Urinary bladder (tissue), 4 donors: Measurements from ENCODE around the gene ALAS2. TPM values are rescaled to one million over a fixed set of nuclear protein-coding genes. Genes with fewer than 3 reads are reported as not detected.
"Not testable (repeated sequence)": the region's sequence is repeated elsewhere in the genome, so short reads cannot be mapped to it uniquely, and the experiment has no call there.

Source experiments
- DNase-seq: peaks from one replicate; pipeline ENCODE4 v3.0.0-alpha.2; 2015; ENCODE audit errors: extremely low spot score
- H3K27ac ChIP-seq: one replicate; pipeline ENCODE4 v1.5.1; 2013; ENCODE audit warnings: low read depth, mild to moderate bottlenecking, moderate library complexity
- H3K36me3 ChIP-seq: one replicate; pipeline ENCODE4 v1.6.1; 2013; ENCODE audit warnings: mild to moderate bottlenecking, moderate library complexity; ENCODE audit not compliant: insufficient read depth
- H3K4me1 ChIP-seq: one replicate; pipeline ENCODE4 v1.6.1; 2013; ENCODE audit warnings: mild to moderate bottlenecking, moderate library complexity; ENCODE audit not compliant: insufficient read depth
- H3K4me3 ChIP-seq: one replicate; pipeline ENCODE4 v1.5.1; 2013; ENCODE audit warnings: low read depth, low read length
- WGBS: extraction: QIAGEN DNeasy Blood & Tissue Kit; methylation state at CpG from one replicate; pipeline ENCODE4 v1.1.7; 2013; 5-methylcytosine and 5-hydroxymethylcytosine counted together
- polyA plus RNA-seq: library from polyadenylated mRNA; stranded (reverse); fragments of 200-250 nt; gene quantifications from one replicate; pipeline ENCODE4 v1.2.3, GENCODE V29; 2013
- total RNA-seq: library from RNA; depleted of rRNA; stranded (reverse); fragments of >200 nt; gene quantifications from one replicate; pipeline ENCODE4 v1.2.3, GENCODE V29; 2014
- donor health status: healthy with polysubstance abuse.
- donor health status: healthy.

The ALAS2 gene, protein sequence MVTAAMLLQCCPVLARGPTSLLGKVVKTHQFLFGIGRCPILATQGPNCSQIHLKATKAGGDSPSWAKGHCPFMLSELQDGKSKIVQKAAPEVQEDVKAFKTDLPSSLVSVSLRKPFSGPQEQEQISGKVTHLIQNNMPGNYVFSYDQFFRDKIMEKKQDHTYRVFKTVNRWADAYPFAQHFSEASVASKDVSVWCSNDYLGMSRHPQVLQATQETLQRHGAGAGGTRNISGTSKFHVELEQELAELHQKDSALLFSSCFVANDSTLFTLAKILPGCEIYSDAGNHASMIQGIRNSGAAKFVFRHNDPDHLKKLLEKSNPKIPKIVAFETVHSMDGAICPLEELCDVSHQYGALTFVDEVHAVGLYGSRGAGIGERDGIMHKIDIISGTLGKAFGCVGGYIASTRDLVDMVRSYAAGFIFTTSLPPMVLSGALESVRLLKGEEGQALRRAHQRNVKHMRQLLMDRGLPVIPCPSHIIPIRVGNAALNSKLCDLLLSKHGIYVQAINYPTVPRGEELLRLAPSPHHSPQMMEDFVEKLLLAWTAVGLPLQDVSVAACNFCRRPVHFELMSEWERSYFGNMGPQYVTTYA
- total RNA-seq, result 46.9 TPM
- not detected for polyA plus RNA-seq

DNA sequence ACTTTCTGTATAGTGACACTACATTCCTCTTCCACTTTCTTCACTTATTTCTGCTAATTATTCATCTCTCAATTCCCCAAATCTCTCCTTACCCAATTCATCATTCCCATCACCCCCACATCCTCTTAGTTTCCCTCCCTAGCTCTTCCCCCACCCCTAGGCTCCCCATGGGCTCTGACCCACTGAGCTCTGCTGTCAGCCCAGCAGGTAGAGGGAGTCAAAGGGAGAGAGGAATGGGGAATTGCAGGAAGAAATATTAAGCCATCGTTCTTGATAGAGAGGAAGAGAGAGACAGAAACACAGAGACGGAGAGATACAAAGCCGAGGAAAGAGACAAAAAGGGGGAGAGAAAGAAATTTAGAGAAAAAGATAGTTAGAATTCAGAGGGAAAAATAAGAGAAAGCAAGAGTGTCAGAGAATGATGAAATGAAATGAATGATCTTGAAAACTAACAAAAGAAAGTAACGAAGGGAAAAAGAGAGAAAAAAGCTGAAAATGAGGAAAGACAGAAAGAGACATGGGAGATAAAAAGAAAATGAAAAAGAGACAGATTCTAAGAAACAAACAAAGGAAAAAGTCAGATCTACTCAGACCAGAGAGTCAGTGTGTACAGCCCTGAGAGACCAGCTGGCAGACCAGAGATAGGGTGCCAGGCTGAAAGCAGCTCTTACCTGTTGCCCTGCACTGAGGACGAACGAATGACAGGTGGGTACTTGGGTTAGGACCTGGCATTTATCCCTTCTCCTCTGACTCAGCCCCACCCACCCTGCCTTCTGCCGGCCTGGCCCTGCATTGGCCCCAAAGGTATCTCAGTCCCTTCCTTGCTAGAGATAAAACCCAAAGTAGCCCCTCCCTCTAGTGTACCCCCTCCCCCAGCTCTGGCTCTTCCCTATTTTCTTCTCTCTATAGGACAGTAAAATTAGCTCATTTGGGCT lies at the start of gene ALAS2:
Gene ALAS2 (minus strand): TSS at position 707 of the 935 bp plus-strand sequence. CDS start 4,977 bp downstream, outside the sequence.
- Histone ChIP-seq H3K27ac (no peak within 1 kb of the TSS), H3K4me1 (no peaks in the 10 kb centered on the region), H3K4me3 (no peak within 1 kb of the TSS), H3K36me3 (no peaks in the 10 kb centered on the region)
- 59% methylated on average over 7 of the region's 7 CpGs for WGBS
- DNase-seq, result no peak

GRCh38 chrX:55074851-55075467 lies 44.2 kb upstream of the ALAS2 start, which contains the start of gene PAGE2B:
Gene PAGE2B, plus strand, starts transcription at chrX:55075030. Its CDS starts 1,012 bp downstream, at chrX:55076042.
- Histone ChIP-seq H3K36me3 (no peaks in the 10 kb centered on the region), H3K27ac (no peak within 1 kb of the TSS), H3K4me1 (no peaks in the 10 kb centered on the region), H3K4me3 (no peak within 1 kb of the TSS)
- no peak for DNase-seq
- 91% methylated on average over 36 of the region's 36 CpGs for WGBS

DNA sequence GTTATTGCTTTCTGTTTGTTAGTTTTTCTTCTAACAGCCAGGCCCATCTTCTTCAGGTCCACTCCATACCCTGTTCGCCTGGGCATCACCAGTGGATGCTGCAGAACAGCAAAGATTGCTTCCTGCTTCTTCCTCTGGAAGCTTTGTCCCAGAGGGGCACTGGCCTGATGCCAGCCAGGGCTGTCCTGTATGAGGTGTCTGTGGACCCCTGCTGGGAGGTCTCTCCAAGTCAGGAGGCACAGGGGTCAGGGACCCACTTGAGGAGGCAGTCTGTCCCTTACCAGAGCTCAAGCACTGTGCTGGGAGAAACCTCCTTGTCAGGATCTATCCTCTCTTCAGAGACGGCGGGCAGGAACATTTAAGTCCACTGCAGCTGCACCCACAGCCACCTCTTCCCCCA lies 41.5 kb upstream of the ALAS2 start:
- Histone ChIP-seq H3K4me3 (no peak overlapping the region), H3K27ac (no peak overlapping the region), H3K4me1 (no peaks in the 10 kb centered on the region), H3K36me3 (no peaks in the 10 kb centered on the region)
- 90% methylated on average over 3 of the region's 3 CpGs for WGBS
- no peak for DNase-seq

GRCh38 chrX:55067180-55067579 lies 36.4 kb upstream of the ALAS2 start:
- H3K4me3 ChIP-seq, DNase-seq, H3K4me1 ChIP-seq, H3K27ac ChIP-seq, H3K36me3 ChIP-seq: not testable (repeated sequence)
- 85% methylated on average over 2 of the region's 2 CpGs for WGBS

GRCh38 chrX:55057675-55058249 lies 27.0 kb upstream of the ALAS2 start:
- H3K4me1 ChIP-seq, result no peaks in the 10 kb centered on the region
- no peak overlapping the region for H3K4me3 ChIP-seq
- no peaks in the 10 kb centered on the region for H3K36me3 ChIP-seq
- WGBS, result 21% methylated on average over 5 of the region's 5 CpGs
- no peak overlapping the region for H3K27ac ChIP-seq
- DNase-seq, result no peak

- DNase-seq, result no peak
- Histone ChIP-seq H3K27ac (no peak overlapping the region), H3K4me1 (no peaks in the 10 kb centered on the region), H3K36me3 (no peaks in the 10 kb centered on the region), H3K4me3 (no peak overlapping the region)
- WGBS, result 13% methylated on average over 7 of the region's 7 CpGs
Measured at GRCh38 chrX:55056820-55057674, 26.3 kb upstream of the ALAS2 start.

DNA sequence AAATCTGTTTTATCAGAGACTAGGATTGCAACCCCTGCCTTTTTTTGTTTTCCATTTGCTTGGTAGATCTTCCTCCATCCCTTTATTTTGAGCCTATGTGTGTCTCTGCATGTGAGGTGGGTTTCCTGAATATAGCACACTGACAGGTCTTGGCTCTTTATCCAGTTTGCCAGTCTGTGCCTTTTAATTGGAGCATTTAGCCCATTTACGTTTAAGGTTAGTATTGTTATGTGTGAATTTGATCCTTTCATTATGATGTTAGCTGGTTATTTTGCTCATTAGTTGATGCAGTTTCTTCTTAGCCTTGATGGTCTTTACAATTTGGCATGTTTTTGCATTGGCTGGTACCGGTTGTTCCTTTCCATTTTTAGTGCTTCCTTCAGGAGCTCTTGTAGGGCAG lies 19.8 kb upstream of the ALAS2 start:
- not testable (repeated sequence) for H3K36me3 ChIP-seq, H3K4me3 ChIP-seq, H3K27ac ChIP-seq, DNase-seq, H3K4me1 ChIP-seq
- WGBS, result 81% methylated on average over 2 of the region's 2 CpGs

DNA sequence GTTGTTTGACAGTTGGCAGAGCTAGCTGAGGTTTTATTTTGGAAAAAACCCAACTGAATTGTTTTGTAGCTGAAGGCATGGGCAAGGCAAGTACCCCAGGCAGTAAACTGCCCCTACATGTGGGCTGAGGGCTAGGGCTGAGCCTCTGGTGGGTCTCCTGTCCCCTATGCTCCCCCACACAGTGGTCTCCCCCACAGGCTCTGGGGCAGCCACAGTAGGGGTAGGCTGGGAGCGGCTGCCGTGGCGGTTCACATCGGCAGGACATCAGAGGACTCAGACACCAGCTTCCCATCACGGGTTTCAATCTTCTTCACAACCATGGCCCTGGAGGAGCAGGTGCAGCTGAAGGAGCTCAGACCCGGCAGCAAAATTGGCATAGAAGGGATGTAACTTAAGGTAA lies 10.7 kb upstream of the ALAS2 start:
- WGBS, result 95% methylated on average over 6 of the region's 6 CpGs
- H3K4me3 ChIP-seq, result no peak overlapping the region
- H3K4me1 ChIP-seq, result no peaks in the 10 kb centered on the region
- H3K36me3 ChIP-seq, result no peaks in the 10 kb centered on the region
- DNase-seq, result no peak
- no peak overlapping the region for H3K27ac ChIP-seq

GRCh38 chrX:55039471-55039870 lies 8.7 kb upstream of the ALAS2 start:
- 73% methylated on average over 3 of the region's 3 CpGs for WGBS
- no peak for DNase-seq

DNA sequence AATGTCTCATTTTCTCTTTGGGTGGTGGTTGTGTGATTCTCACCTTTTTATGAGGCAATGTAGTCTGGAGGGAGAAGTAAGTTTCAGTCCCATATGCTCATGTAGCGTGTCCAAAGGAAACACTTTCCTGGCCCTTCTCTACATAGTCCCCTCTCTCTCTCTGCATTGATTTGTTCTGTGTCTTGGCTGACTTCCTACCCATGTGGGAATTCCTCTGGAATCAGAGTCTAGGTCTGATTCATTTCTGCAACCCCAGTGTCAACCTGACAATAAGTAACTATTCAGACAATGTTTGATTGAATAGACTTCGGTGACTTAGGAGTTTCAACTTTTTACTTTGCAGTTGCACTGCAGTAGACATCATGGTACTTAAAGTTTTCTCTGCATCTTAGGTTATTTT lies 2.7 kb upstream of the ALAS2 start:
- no peak overlapping the region for H3K27ac ChIP-seq
- no peak for DNase-seq
- H3K36me3 ChIP-seq, result no peaks in the 10 kb centered on the region
- H3K4me3 ChIP-seq, result no peak overlapping the region
- 86% methylated on average over 2 of the region's 2 CpGs for WGBS
- no peaks in the 10 kb centered on the region for H3K4me1 ChIP-seq

More at GRCh38 chrX:55039471-55039870, 8.7 kb upstream of the ALAS2 start:
- no peak overlapping the region for H3K4me3 ChIP-seq
- H3K27ac ChIP-seq, result no peak overlapping the region
- H3K4me1 ChIP-seq, result no peaks in the 10 kb centered on the region
- no peaks in the 10 kb centered on the region for H3K36me3 ChIP-seq

GRCh38 chrX:55029291-55029690 lies 1.5 kb downstream of the ALAS2 start:
- Histone ChIP-seq H3K27ac (no peak overlapping the region), H3K36me3 (no peaks in the 10 kb centered on the region), H3K4me1 (no peaks in the 10 kb centered on the region), H3K4me3 (no peak overlapping the region)
- 82% methylated on average over 2 of the region's 2 CpGs for WGBS
- DNase-seq, result no peak

GRCh38 chrX:55028611-55029010 lies 2.2 kb downstream of the ALAS2 start:
- no peak overlapping the region for H3K4me3 ChIP-seq
- H3K4me1 ChIP-seq, result no peaks in the 10 kb centered on the region
- H3K36me3 ChIP-seq, result no peaks in the 10 kb centered on the region
- DNase-seq, result no peak
- H3K27ac ChIP-seq, result no peak overlapping the region
